ENCODE data around the gene NTRK1.

GRCh38 chr1:156927215-156928042 lies 66.8 kb downstream of the NTRK1 start:
- TF ChIP-seq POLR2A (IDR thresholded peaks at IDR 0.05): no peak
- peak; percentile 16 to 72 (median 63) for TF ChIP-seq CTCF (IDR thresholded peaks at IDR 0.05)

All from thyroid gland (tissue), 4 donors.